Measurements from ENCODE around the gene ADAM12.
"Not testable (repeated sequence)": the region's sequence is repeated elsewhere in the genome, so short reads cannot be mapped to it uniquely, and the experiment has no call there.

The ADAM12 gene

GRCh38 chr10:126259760-126260479, 128.4 kb downstream of the ADAM12 start:
- DNase-seq, result no peak

GRCh38 chr10:126256864-126257263, 131.4 kb downstream of the ADAM12 start:
- DNase-seq, result no peak

GRCh38 chr10:126255313-126255712, 133.0 kb downstream of the ADAM12 start:
- no peak for DNase-seq

DNA sequence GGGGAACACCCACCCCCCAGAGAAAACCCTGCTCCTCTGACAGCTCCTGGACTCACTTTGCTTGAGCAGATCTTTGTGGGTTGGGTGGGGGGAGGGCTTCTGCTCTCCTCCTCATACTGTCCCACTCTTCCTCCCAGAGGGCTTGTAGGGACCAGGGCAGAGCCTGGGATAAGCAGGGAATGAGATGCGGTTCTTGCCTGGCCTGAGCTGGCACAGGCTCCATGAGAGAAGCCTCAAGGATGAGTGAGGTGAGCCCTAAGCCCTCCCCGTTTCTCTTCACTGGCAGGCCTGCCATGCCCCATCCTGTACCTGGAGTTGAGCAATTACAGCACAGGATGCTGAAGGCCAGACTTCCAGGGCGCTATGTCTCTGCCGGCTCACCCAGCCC, 134.7 kb downstream of the ADAM12 start:
- no peak for DNase-seq

- no peak for DNase-seq
Observed at GRCh38 chr10:126252884-126253610, 135.2 kb downstream of the ADAM12 start.

GRCh38 chr10:126251778-126252407, 136.4 kb downstream of the ADAM12 start:
- no peak for DNase-seq

- DNase-seq, result peak; percentile 15 to 16
Observed at GRCh38 chr10:126250527-126251310, 137.6 kb downstream of the ADAM12 start.

GRCh38 chr10:126250045-126250444, 138.2 kb downstream of the ADAM12 start:
- no peak for DNase-seq

DNA sequence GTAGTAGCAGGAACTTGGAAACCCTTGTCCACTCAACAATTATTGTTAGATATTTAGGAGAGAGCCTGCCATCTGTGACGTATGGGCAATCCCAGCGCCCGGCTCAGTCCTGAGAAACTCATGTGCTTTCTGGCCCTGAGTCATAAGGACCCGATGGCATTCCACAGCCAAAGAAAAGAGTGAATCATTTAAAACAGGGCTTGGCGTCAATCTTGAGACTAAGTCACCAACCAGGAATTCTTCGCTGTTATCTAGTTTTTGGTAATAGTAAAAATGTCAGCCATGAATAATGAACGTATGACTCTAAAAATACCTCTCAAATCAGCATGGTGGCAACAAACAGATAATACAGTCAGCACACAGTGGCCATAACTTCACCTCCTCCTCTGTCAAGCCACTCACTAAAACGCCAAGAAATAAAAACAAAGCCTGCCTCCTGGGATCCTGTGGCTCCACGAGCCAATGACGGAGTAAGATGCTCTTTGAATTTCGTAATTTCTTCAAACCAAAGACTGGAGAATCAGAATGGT, 140.8 kb downstream of the ADAM12 start:
- no peak for DNase-seq

GRCh38 chr10:126246396-126246795, 141.9 kb downstream of the ADAM12 start:
- not testable (repeated sequence) for DNase-seq

DNA sequence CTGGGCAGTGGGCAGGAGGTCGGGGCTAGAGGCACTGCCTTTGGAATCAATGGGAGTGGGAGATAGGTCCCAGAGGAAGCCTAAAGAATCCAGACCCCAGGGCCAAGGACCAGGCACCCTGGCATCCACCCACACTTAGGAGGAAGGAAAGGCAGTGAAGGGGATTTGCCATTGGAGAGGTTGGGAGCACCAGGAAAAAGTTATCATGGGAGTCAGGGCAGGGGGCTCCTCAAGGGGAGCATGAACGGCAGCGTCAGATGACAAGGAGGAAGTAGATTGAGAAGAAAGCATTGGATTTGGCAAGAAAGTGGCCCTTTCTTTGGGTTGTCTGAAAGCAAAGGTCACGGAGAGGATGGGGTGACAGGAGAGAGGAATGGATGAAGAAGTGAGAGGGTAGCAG, 142.8 kb downstream of the ADAM12 start:
- no peak for DNase-seq

GRCh38 chr10:126243971-126244370, 144.3 kb downstream of the ADAM12 start:
- DNase-seq, result no peak

DNA sequence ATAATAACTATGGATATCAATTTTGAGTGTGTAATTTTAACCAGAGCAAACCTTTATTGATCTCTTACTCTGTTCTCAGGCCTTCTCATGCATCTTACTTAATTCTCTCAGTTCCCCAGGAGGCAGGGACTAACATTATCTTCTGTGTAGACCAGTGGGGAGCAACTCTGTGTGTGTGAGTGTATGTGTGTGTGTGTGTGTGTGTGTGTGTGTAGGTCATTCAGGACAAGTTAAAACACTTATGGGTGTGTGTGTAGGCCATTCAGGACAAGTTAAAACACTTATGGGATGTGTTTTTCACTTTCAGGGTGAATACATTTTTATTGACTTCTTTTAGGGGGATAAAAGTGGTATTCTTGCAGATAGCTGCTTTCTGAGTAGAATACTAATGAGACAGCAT, 145.0 kb downstream of the ADAM12 start:
- no peak for DNase-seq

DNA sequence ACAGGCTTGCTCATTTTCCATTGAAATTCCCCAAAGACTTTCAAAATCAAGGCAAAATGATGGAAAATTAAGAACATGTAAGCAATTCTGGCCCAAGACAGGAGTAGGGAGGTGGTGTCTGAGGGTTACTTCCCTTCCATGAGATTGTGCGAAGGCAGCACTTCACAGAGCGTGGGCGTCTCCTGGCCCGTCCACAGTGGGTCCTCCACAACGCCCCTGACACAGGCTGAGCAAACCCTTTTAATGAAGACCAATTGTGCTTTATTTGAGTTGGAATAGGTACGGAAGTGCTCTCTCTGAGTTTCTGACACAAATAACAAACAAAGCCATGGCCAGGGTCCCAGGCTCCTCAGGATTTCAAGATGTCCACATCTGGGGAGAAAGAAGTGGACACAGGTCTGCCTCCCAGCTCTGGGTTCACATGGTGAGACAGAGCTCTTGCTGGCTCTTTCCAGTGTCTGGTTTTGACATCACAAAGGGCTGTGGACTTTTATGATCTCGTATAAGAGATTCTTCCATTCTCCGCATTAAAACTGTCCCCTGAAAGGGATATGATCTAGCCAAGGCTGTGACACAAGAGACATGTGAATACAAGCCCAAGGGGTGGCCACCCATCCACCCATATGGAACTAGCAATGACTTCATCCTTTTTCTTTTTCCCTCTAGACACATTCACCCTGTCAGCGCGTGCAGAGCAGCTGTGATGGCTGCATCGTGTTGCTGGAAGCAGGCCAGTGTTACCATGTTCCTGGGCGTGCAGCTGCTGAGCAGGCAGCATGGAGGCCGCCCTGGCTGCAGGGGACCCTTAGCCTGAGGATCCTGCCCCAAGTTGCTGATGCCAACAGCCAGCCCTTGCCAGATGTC, 145.6 kb downstream of the ADAM12 start:
- no peak for DNase-seq

DNA sequence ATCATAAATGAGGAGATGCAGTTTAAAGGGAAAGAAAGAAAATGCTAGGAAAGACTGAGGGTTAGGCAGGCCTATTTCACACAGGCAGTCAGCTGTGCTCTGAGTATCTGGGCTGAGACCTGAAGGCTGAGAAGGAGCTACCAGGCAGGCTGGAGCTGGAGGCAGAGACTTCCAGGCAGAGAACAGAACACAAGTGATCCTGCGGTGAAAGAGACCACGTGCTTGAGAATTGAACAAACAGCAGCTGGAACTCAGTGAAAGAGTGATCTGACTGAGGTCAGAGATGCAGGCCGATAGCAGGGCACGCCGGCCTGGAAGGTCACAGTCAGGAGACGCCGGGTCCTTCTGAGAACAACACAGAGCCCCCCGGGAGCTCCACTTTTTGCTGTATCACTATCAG, 147.8 kb downstream of the ADAM12 start:
- DNase-seq, result no peak

DNA sequence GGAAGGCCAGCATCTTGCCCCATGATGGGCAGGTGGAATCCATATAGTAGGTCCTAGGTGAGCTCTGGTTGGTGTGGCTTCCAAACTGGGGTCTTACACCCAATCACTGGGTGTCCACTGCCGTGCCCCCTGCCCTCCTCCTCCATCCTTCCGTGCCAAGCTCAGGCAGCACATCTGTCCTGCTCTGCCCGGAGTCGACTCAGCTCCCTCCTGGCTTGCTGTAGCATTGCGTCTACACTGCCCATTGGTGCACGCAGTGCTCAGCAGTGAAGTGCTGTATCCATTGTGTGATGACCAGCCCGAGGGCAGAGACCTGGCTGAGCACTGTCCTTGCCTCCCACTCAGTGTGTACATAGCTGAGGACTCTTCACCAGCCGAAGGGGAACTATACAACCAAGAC, 148.4 kb downstream of the ADAM12 start:
- no peak for DNase-seq

GRCh38 chr10:126235979-126236851, 152.1 kb downstream of the ADAM12 start:
- no peak for DNase-seq

- DNase-seq, result no peak
Observed at GRCh38 chr10:126235091-126235978, 152.9 kb downstream of the ADAM12 start.

DNA sequence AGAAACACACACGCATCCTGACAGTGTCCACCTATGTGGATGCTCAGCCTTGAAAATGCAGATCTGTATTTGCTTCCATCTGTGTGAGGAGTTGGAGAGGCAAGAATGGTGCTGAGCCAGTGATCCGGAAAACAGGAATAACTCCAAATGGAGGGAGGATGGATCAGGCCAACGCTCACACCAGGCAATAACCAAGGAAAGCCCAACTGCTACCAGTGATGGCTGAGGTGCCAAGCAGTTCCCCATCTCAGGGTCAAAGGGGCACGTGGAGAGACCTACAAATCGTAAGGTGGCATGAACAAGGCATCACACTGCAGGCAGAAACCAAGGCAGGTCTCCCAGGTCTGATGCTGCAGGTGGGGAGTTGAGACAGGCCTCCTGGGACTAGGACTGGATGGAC, 153.6 kb downstream of the ADAM12 start:
- DNase-seq, result no peak
